HG03469 (cell line): ENCODE measurements around the gene ZNRF1.
"Not testable (repeated sequence)": the region's sequence is repeated elsewhere in the genome, so short reads cannot be mapped to it uniquely, and the experiment has no call there.

ENCODE experiments used
- ATAC-seq: cut with Tn5 transposase; IDR thresholded peaks from one replicate; pipeline ENCODE4 v1.9.1; 2021; ENCODE audit warnings: mild to moderate bottlenecking, moderate library complexity, moderate number of reproducible peaks; ENCODE audit not compliant: unreplicated experiment

The ZNRF1 gene

DNA sequence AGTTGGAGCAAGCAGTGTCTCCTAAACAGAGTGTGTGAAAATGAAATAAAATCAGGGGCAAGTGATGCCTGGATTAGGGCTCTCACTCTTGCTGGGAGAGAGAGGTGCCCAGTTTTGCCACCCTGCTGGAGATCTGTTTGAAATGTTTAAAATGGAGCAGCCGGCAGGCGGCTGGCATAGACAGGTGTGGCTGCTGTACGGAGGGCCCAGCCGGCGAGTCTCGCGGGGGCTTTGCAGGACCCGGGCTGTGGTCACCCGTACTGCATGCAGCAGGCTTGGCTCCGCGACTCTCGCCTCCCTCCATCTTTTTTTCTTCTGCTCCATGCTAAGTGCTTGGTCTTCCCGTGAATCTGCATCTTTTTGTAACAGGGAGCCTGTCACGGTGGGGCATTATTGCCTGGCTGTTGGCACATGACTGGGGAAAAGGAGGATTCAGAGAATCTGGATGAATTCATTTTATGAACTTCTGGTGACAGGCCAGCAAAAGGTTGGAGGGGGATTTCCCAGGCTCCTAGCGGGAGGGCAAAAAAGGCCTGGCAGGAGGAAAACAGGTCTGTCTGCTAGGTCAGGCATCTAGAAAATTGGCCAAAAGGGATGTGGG lies 1.8 kb downstream of the ZNRF1 start:
- ATAC-seq, result no peak

GRCh38 chr16:75002474-75002873 lies 3.6 kb downstream of the ZNRF1 start:
- ATAC-seq, result no peak

DNA sequence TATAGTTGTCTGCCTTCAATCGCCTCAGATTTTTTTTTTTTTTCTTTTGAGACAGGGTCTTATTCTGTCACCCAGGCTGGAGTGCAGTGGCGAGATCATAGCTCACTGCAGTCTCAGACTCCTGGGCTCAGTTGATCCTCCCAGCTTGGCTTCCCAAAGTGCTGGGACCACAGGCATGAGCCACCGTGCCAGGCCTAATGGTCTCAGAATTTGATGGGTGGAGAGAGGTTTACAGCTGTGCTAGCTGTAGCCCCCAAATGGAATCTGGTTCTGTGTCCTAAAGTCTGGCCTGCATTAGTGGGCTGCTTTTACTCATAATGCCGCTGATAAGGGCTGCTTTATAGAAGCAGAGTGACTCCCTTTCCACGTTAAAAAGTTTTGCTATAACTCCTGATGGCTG lies 5.1 kb downstream of the ZNRF1 start:
- no peak for ATAC-seq

GRCh38 chr16:75004460-75004859 lies 5.6 kb downstream of the ZNRF1 start:
- no peak for ATAC-seq

DNA sequence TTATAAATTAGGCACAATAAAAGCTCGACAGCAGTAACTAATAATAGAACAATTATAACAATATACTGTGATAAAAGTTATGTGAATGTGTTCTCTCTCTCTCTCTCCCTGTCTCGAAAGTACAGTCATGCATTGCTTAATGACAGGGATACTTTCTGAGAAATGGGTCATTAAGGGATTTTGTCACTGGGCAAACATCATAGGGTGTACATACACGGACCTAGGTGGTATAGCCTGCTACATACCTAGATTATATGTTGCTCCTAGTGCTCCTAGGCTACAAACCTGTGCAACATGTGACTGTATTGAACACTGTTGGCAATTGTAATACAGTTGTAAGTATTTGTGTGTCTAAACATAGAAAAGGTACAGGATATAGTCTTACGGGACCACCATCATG lies 6.9 kb downstream of the ZNRF1 start:
- no peak for ATAC-seq

DNA sequence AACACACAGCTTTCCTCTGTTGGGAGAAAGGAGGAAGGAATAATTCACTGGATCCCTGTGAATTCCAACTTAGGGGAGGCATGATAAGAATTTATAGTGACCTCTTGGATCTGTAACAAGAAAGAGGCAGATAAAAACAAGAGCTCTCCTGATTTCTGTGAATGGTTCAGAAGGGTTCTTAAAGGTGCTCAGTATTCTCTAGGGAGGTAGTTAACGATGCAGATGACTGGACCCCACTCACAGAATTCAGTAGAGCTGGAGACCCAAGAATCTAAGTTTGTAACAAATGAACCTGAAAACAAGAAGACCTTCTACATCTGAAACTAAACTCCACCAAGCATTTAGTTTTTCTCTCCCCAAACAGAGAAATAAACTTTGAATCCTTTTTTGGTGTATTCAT lies 8.6 kb downstream of the ZNRF1 start:
- ATAC-seq, result no peak

DNA sequence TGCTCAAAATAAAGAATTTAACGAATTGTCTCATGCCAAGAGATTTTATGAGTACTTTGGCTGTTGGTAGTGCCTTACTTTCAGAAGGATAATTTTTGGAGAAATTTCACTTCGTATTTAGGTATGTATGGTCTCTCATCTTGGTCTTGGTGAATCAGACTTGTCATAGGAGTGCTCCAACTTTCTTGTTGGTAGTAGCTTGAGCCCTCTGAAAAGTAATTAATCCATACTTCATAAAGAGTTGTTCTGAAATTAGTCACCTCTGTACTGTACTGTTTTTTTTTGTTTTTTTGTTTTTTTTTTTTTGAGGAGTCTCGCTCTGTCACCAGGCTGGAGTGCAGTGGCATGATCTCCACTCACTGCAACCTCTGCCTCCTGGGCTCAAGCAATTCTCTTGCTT lies 11.6 kb downstream of the ZNRF1 start:
- ATAC-seq, result no peak

- peak; percentile 68 for ATAC-seq
Measured at GRCh38 chr16:75011634-75012307, 12.9 kb downstream of the ZNRF1 start.

DNA sequence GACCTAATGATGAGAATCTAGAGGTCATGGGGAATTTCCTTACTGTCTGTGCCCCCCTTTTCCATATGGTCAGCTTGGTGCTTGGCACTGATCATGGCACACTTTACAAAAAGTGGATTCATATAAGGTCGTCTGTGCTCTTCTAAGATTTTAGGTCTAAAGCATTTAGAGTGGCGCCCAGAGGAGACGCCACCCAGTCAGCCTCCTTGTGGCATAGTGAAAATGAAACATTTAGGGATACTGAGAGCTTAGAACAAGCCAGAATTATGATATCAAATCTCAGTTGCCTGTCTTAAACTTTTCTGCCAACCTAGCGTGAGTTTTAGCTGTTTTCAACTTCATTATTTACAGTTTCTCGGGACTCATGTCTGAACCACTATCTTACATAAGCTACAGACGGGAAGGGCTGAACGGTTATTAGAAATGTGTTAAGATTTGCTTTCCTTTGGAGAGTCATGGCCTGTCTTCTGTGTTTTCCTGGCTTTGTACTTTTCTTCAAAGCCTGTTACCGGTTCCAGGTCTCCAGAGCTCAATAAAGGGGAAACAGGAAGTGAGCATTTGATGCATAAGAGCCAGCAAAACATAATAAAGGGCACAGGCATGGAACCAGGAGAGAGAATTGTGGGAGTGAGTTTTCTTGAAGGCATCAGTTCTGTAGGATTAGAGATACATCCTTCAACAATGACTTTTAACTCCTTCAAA lies 13.7 kb downstream of the ZNRF1 start:
- ATAC-seq, result no peak

DNA sequence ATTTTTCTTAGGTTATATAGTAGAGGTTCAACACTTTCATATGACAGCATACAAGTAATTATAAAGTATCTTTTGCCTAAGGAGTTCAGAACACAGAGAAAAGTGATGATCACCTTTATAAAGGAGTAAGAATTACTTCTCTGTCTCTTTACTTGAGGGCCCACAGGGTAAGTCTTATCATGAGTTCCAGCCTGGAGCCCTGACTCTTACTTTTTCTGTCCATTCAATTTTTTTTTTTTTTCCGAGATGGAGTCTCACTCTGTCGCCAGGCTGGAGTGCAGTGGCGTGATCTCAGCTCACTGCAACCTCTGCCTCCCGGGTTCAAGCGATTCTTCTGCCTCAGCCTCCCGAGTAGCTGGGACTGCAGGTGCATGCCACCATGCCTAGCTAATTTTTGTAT lies 14.3 kb downstream of the ZNRF1 start:
- not testable (repeated sequence) for ATAC-seq

DNA sequence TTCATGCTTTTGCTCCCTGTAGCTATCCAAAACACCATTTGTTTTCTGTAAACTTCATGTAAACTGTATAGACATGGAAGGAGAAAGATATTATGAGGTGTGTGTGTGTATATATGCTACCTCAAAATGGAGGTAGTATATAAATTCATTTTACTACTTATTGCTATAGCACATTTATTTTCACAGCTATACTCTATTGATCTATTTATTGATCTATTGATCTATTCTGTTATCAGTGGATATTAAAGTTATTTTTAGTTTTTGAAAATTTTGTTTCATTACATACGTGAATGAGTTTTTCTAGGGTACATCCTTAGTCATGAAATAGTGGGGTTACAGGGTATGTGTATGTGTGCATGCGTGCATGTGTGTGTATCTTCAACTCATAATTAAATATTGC lies 15.5 kb downstream of the ZNRF1 start:
- ATAC-seq, result no peak

GRCh38 chr16:75016451-75017081 lies 17.7 kb downstream of the ZNRF1 start:
- ATAC-seq, result not testable (repeated sequence)

DNA sequence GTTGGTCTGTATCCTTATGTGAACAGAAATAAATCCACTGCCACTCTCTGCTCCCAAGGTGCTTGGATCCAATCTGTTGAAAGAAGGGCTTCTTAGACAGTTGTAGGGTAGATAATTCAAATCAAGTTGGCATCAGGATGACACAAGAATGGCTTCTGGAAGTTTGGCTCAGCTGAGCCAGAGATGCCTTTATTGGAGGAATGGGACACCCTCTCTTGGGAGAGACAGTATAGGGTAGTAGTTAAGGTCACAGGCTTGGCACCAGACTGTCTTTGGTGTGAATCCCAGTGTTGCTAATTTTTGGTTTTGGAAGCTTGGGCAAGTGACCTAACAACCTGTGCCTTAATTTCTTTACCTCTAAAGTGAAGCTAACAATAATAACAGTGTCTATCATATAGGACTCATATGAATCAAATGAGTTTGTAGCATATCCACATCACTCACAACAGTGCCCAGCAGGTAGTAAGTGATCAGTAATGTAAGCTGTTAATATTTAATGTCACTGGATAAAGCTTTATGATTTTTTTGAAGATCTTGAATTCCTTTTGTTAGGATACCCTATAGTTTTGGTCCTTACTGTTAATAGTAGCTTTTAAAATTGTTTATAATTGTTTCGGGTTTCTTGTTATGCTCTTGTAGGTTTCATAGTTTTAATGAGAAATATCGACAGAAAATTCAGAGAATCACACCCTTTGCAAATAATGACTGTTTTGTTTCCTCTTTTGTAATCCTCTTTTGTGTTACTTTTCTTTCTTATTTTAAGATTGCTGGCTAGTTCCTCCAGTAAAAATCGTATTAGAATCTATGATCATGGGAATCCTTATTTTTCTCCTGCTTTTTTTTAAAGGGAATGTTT lies 19.1 kb downstream of the ZNRF1 start:
- ATAC-seq, result no peak

GRCh38 chr16:75019007-75019406 lies 20.2 kb downstream of the ZNRF1 start:
- no peak for ATAC-seq

DNA sequence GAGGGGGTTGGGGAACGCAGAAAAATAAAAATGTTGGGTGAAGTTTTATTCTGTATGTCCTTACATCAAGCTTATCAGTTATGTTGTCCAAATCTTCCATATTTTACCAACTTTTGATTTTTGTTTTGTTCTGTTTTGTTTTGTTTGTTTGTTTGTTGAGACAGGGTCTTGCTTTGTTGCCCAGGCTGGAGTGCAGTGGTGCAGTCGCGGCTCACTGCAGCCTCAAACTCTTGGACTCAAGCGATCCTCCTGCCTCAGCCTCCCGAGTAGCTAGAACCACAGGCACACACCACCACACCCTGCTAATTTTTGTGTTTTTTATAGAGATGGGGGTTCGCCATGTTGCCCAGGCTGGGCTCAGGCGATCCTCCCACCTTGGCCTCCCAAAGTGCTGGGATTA lies 20.8 kb downstream of the ZNRF1 start:
- ATAC-seq, result no peak

- no peak for ATAC-seq
Measured at GRCh38 chr16:75021410-75021809, 22.6 kb downstream of the ZNRF1 start.

- ATAC-seq, result no peak
Measured at GRCh38 chr16:75022567-75022966, 23.7 kb downstream of the ZNRF1 start.

DNA sequence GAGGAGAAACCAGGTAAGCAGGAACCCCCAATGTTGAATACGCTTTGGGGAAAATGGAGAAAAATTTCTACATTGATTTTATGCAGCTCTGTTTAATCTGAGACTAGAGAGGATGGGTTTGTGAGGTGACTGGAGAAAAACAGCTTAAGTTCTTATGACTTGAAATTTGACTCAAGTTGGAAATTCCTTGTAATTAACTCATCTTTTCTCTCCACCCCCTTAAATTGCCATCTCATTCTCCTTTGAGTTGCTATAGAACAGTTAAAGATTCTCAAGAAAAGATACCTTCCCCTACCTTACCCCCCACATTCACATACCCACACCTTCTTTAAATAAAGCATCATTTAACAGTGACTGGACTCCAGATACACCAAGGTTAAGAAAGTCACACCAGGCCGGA lies 24.2 kb downstream of the ZNRF1 start:
- no peak for ATAC-seq

DNA sequence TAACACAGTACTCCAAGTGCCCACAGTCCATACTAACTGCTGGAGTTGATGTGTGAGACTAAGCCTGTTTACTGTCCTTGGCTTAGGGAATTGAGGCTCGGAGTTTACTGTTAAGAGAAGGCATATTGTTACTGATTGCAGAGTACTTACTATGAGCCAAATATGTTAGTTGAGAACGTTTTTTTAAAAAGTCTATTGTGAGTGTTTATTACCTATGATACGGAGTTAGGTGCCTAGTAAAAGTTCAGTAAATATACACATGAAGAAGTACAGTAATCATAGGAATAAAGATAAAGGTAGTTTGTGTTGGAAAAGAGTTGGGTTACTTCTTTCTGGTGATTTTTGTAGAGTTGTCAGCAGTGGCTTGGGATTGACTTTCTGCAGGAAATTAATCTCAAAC lies 25.4 kb downstream of the ZNRF1 start:
- ATAC-seq, result no peak

GRCh38 chr16:75024594-75024993 lies 25.8 kb downstream of the ZNRF1 start:
- ATAC-seq, result no peak

DNA sequence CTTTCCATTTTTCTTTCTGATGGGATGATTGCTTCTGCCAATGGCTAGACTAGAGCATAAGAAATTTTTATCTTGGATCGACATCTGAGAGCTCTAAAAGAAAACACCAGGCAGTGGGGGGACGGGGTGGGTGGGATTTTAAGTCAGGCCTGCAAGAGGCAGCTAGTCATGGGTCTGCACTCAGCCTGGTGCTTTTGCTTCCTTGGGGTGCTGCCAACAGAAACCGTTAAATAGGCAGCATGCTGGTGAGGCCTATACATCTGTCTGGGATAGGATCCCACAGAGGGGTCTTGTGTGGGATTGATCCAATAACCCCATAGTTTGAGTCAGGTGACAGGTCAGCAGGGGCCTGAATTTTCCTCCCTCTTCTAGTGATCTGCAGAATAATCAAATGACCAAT lies 26.9 kb downstream of the ZNRF1 start:
- no peak for ATAC-seq
